Measurements from ENCODE around the gene PORCN.

GRCh38 chrX:48480583-48480982 lies 28.2 kb upstream of the PORCN start:
- TF ChIP-seq CTCF (IDR thresholded peaks at IDR 0.05), result no peak
- TF ChIP-seq POLR2A (IDR thresholded peaks at IDR 0.05; ENCODE audit: low read depth), result no peak
- no peak for TF ChIP-seq EP300 (IDR thresholded peaks at IDR 0.05)
- no peak for TF ChIP-seq POLR2AphosphoS5 (IDR thresholded peaks at IDR 0.05)
